Transverse colon (tissue), 4 donors: ENCODE measurements around the gene FMO4.

Experiments used
- CTCF ChIP-seq, 5 experiments: fragments of 200-600 bp in 3 of 5; fragments of 450-650 bp in 2 of 5; sonication (generic) in 3 of 5; IDR thresholded peaks; 1 replicate in 2 of 5; 2 replicates in 3 of 5; pipeline ENCODE4 v1.5.1; 2016 to 2017; ENCODE audit warnings: antibody characterized with exemption in 5 of 5, inconsistent platforms in 3 of 5, mild to moderate bottlenecking in 2 of 5, moderate library complexity in 1 of 5
- POLR2AphosphoS5 ChIP-seq, 3 donors: sonication (generic); formaldehyde crosslinking; IDR thresholded peaks; one replicate each; pipeline ENCODE4 v1.6.1; 2016; ENCODE audit warnings: antibody characterized with exemption in 3 of 3

GRCh38 chr1:171389171-171389570, 75.2 kb downstream of the FMO4 start:
- TF ChIP-seq CTCF (IDR thresholded peaks at IDR 0.05) (no peak), POLR2AphosphoS5 (IDR thresholded peaks at IDR 0.05) (no peak)
